Measurements from ENCODE around the gene D2HGDH. TPM values are rescaled to one million over a fixed set of nuclear protein-coding genes. Genes with fewer than 3 reads are reported as not detected.
"Not testable (repeated sequence)": the region's sequence is repeated elsewhere in the genome, so short reads cannot be mapped to it uniquely, and the experiment has no call there.

D2HGDH gene
- total and polyA plus RNA-seq, 3 donors from 2014 or later: 15.6 to 37.7 (median 36.1) TPM

DNA sequence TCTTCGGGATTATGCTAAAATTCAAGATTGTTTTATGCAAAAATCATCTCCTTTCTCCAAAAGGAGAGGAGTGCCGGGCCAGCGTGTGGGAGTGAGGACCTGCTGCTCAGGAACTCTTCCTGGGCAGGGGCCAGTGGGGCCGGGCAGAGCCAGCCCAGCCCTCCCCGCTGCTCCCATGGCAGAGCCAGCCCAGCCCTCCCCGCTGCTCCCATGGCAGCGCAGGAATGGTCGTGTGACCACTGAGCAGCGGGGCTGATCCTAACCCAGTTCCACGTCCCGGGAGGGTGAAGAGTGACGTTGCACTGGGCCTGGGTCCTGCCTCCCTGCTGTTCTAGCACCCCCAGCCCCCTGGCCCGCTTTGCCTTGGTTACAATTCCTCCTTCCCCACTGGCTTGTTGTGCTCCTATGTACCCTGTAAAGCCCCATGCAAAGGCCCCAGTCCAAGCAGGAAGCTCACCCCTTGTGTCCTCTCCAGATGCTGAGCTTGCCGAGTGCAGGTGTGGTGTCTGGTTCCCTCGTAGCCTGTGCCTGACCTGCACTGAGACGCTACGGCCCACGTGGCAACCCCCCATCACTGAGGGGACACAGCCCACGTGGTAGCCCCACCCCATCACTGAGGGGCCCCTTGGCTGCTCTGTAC is 63.1 kb downstream of the D2HGDH start:
- Histone ChIP-seq H3K36me3 (ENCODE audit: low read depth, missing control alignments) (no peaks in the 10 kb centered on the region), H3K4me1 (no peaks in the 10 kb centered on the region), H3K9me3 (no peaks in the 10 kb centered on the region), H3K27ac (no peak overlapping the region), H3K4me3 (no peak overlapping the region), H3K27me3 (no peaks in the 10 kb centered on the region)
- WGBS, 2 donors: 73 to 79% methylated on average over 11 to 19 of the region's 19 CpGs
- no peak for TF ChIP-seq POLR2A (IDR thresholded peaks at IDR 0.05)
- TF ChIP-seq, protein P1, sequence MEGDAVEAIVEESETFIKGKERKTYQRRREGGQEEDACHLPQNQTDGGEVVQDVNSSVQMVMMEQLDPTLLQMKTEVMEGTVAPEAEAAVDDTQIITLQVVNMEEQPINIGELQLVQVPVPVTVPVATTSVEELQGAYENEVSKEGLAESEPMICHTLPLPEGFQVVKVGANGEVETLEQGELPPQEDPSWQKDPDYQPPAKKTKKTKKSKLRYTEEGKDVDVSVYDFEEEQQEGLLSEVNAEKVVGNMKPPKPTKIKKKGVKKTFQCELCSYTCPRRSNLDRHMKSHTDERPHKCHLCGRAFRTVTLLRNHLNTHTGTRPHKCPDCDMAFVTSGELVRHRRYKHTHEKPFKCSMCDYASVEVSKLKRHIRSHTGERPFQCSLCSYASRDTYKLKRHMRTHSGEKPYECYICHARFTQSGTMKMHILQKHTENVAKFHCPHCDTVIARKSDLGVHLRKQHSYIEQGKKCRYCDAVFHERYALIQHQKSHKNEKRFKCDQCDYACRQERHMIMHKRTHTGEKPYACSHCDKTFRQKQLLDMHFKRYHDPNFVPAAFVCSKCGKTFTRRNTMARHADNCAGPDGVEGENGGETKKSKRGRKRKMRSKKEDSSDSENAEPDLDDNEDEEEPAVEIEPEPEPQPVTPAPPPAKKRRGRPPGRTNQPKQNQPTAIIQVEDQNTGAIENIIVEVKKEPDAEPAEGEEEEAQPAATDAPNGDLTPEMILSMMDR (IDR thresholded peaks at IDR 0.05): no peak
- intact Hi-C loops (cut with DNase I; ENCODE audit: low total_unique reads): no loop called here
- DNase-seq: no peak

DNA sequence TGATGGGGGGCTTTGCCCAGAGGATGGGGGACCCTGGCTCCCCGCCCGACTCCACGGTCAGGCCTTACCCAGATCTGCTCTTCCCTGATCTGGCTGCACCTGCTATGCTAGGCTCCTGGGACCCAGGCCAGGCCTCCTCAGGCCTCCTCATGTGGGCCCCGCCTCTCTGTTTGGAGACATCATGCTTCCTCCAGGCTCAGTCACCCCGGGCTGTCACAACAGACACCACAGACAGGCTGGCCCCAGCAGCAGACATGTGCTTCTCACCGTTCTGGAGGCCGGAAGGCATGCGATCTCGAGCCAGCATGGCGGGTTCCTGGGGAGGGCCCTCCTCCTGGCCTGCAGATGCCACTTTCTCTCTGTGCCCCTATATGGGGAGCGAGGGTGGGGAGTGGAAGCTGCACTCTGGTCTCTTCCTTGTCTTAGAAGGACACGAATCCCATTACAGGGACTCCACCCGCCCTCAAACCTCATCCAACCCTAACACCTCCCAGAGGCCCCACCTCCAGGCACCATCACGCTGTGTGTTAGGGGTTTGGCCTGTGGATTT is 63.7 kb downstream of the D2HGDH start:
- Histone ChIP-seq H3K4me3 (no peak overlapping the region), H3K36me3 (ENCODE audit: low read depth, missing control alignments) (no peaks in the 10 kb centered on the region), H3K27ac (no peak overlapping the region), H3K9me3 (no peaks in the 10 kb centered on the region), H3K27me3 (no peaks in the 10 kb centered on the region), H3K4me1 (peaks cover 6% of the 10 kb centered on the region)
- WGBS, 2 donors: 94 to 95% methylated on average over 4 to 14 of the region's 14 CpGs
- intact Hi-C loops (cut with DNase I; ENCODE audit: low total_unique reads): no loop called here
- DNase-seq: no peak
- TF ChIP-seq POLR2A (IDR thresholded peaks at IDR 0.05): no peak
- TF ChIP-seq, protein P1 (IDR thresholded peaks at IDR 0.05): no peak

DNA sequence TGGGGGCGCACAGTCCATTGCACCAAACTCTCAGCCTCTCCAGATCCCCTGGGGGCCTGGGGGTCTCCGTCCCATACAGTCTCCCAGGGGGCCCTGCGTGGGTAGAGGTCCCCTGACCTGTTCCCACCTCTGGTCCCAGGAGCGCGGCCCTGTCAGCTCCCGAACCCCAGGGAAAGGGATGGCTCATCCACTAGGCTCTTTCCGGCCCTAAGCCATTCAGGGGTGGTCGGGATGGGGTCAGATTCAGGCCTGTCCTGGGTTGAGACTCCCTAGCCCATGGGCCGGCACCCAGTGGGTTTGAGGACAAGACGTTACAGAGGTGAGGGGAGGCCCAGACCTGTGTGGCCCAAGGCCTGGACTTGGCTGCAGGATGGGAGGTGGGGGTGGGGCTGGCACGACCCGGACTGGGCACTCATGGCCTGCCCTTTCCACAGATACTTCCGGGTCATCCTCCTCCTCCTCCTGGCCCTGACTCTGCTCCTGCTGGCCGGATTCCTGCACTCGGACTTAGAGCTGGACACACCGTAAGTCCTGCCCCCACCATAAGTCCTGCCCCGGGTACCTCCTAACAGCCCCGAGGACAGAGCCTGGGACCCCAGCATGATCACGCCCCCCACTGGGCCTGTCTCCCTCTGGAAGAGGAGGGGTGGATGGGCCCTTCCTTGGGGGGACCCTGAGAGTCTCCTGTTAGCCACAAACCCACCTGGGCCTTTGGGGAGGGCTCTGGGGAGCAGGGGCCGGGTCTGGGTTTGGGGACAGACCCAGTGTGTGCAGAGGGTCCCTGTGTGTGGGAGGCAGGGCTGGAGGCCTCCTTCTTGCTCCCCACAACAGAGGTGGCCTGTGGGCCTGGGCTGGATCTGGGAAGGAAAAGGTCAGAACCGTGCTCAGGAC is 64.4 kb downstream of the D2HGDH start:
- no peak for DNase-seq
- H3K36me3 ChIP-seq (ENCODE audit: low read depth, missing control alignments): no peaks in the 10 kb centered on the region
- no peak overlapping the region for H3K4me3 ChIP-seq
- 89 to 91% methylated on average over 12 to 21 of the region's 21 CpGs for WGBS, 2 donors
- no peak for TF ChIP-seq POLR2A (IDR thresholded peaks at IDR 0.05)
- TF ChIP-seq, protein P1 (IDR thresholded peaks at IDR 0.05): no peak
- H3K4me1 ChIP-seq: peaks cover 10% of the 10 kb centered on the region
- no peak overlapping the region for H3K27ac ChIP-seq
- H3K27me3 ChIP-seq: no peaks in the 10 kb centered on the region
- H3K9me3 ChIP-seq: no peaks in the 10 kb centered on the region
- intact Hi-C loops (cut with DNase I; ENCODE audit: low total_unique reads): no loop called here

DNA sequence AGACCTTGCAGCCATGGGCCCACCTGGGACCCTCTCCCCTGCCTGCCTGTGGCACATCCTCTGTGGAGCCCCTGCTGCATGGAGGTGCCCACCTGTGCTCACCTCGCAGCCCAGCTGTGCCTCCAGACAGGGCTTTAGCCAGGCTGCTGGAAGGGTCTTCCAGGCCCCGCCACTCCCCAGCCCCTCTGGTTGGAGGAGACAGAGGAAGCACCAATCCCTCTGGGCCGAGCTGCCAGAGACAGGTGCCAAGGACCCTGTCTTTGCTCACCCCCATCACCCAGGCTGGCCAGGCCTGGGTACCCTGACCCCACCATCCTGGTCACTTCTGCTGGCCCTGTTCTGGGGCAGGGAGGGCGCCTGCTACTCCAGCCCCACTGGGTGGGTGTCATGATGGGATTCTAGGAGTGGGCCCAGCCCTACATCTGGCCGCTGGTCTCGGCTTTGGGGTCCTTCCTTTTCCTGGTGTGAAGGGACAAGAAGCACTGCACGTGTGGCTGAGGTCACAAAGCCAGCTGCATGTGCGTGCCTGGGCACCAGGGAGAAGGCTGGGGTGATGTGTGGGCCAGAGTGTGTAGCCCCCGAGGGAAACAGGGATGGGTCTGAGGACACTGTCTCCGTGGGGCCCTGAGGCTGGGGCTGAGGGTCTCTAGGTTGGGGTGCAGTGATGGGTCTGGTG is 65.2 kb downstream of the D2HGDH start:
- intact Hi-C loops (cut with DNase I; ENCODE audit: low total_unique reads): no loop called here
- no peak for DNase-seq
- Histone ChIP-seq H3K27ac (no peak overlapping the region), H3K4me3 (no peak overlapping the region), H3K4me1 (peaks cover 18% of the 10 kb centered on the region), H3K36me3 (ENCODE audit: low read depth, missing control alignments) (no peaks in the 10 kb centered on the region), H3K9me3 (no peaks in the 10 kb centered on the region), H3K27me3 (no peaks in the 10 kb centered on the region)
- no peak for TF ChIP-seq POLR2A (IDR thresholded peaks at IDR 0.05)
- TF ChIP-seq, protein P1 (IDR thresholded peaks at IDR 0.05): no peak
- 88 to 96% methylated on average over 3 to 9 of the region's 10 CpGs for WGBS, 2 donors

DNA sequence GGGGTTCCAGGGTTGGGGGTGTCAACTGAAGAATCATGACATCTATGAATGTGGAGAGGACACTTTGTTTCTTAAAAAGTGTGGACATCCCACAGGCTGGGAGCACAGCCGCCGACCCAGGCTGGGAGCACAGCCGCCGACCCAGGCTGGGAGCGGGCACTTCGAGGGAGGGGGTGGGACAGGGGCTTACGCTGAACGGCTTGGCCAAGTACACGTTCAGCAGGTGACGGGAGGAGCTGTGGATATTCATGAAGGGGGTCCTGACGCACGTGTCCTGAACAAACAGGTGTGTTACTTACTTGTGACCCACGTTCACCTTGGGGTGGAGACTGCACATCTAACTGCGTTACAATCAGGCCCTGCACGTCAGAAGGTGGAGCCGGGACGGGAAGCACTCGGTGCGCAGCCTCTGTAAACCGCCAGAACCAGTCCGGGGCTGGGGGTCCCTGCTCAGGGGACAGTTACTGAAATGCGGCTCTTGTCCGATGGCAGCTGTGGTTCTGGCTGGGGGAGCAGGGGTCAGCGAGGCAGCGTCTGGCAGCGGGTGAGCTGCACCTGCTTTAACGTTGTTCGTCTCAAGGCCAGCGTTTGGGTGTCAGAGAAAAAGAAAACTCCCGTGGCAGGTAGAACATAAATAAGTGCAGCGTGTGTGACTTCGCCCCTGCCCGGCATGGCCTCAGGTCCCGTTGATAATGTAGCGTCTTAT is 65.9 kb downstream of the D2HGDH start:
- H3K27ac ChIP-seq; DNase-seq; H3K36me3 ChIP-seq (ENCODE audit: low read depth, missing control alignments); intact Hi-C loops (cut with DNase I; ENCODE audit: low total_unique reads); H3K27me3 ChIP-seq; H3K9me3 ChIP-seq; H3K4me3 ChIP-seq: not testable (repeated sequence)
- H3K4me1 ChIP-seq: peaks cover 21% of the 10 kb centered on the region
- WGBS, 2 donors: 80 to 83% methylated on average over 31 to 35 of the region's 35 CpGs

Measured in testis (tissue), 3 donors.